ENCODE results near the gene ITIH3.

- TF ChIP-seq POLR2A (IDR thresholded peaks at IDR 0.05) (no peak), POLR2AphosphoS5 (IDR thresholded peaks at IDR 0.05) (no peak), EP300 (IDR thresholded peaks at IDR 0.05) (no peak)
- TF ChIP-seq, protein P1, sequence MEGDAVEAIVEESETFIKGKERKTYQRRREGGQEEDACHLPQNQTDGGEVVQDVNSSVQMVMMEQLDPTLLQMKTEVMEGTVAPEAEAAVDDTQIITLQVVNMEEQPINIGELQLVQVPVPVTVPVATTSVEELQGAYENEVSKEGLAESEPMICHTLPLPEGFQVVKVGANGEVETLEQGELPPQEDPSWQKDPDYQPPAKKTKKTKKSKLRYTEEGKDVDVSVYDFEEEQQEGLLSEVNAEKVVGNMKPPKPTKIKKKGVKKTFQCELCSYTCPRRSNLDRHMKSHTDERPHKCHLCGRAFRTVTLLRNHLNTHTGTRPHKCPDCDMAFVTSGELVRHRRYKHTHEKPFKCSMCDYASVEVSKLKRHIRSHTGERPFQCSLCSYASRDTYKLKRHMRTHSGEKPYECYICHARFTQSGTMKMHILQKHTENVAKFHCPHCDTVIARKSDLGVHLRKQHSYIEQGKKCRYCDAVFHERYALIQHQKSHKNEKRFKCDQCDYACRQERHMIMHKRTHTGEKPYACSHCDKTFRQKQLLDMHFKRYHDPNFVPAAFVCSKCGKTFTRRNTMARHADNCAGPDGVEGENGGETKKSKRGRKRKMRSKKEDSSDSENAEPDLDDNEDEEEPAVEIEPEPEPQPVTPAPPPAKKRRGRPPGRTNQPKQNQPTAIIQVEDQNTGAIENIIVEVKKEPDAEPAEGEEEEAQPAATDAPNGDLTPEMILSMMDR (IDR thresholded peaks at IDR 0.05), result no peak
Measured at GRCh38 chr3:52833202-52833601, 38.6 kb downstream of the ITIH3 start.

Data from sigmoid colon (tissue), 4 donors.